Measurements from ENCODE around the gene INTS11.

Gene INTS11

GRCh38 chr1:1332031-1332755, 7.7 kb upstream of the INTS11 start:
- TF ChIP-seq NFIC (IDR thresholded peaks at IDR 0.05) (no peak), YY1 (IDR thresholded peaks at IDR 0.05; ENCODE audit: low read depth) (no peak), REST (IDR thresholded peaks at IDR 0.05; ENCODE audit: low read depth) (no peak), EP300 (IDR thresholded peaks at IDR 0.05; ENCODE audit: borderline replicate concordance) (no peak), EGR1 (IDR thresholded peaks at IDR 0.05) (no peak), MAX (IDR thresholded peaks at IDR 0.05) (no peak), CREB1 (IDR thresholded peaks at IDR 0.05; ENCODE audit: low read depth) (no peak)

GRCh38 chr1:1331068-1331965, 6.9 kb upstream of the INTS11 start, which contains the start of gene TAS1R3:
TAS1R3 (plus strand) TSS chr1:1331280; CDS start chr1:1331346, 66 bp downstream.
- no peak for TF ChIP-seq CEBPB (IDR thresholded peaks at IDR 0.05)
- no peak for TF ChIP-seq CREB1 (IDR thresholded peaks at IDR 0.05; ENCODE audit: low read depth)
- no peak for TF ChIP-seq FOXM1 (IDR thresholded peaks at IDR 0.05; ENCODE audit: borderline replicate concordance, low read depth)
- TF ChIP-seq RAD21 (IDR thresholded peaks at IDR 0.05; ENCODE audit: low read depth), result no peak
- no peak for TF ChIP-seq TCF12 (IDR thresholded peaks at IDR 0.05; ENCODE audit: low read depth)
- TF ChIP-seq TEAD4 (IDR thresholded peaks at IDR 0.05), result no peak
- TF ChIP-seq USF1 (IDR thresholded peaks at IDR 0.05), result no peak
- no peak for TF ChIP-seq EGR1 (IDR thresholded peaks at IDR 0.05)
- TF ChIP-seq YY1 (IDR thresholded peaks at IDR 0.05; ENCODE audit: low read depth), result no peak
- no peak for TF ChIP-seq TAF1 (IDR thresholded peaks at IDR 0.05; ENCODE audit: low read depth)
- no peak for TF ChIP-seq MAX (IDR thresholded peaks at IDR 0.05)
- TF ChIP-seq REST (IDR thresholded peaks at IDR 0.05; ENCODE audit: low read depth), result no peak
- TF ChIP-seq EP300 (IDR thresholded peaks at IDR 0.05; ENCODE audit: borderline replicate concordance), result no peak
- no peak for TF ChIP-seq NFIC (IDR thresholded peaks at IDR 0.05)
- TF ChIP-seq ZBTB7A (IDR thresholded peaks at IDR 0.05; ENCODE audit: low read depth), result no peak

- TF ChIP-seq CREB1 (IDR thresholded peaks at IDR 0.05; ENCODE audit: low read depth) (no peak), TCF12 (IDR thresholded peaks at IDR 0.05; ENCODE audit: low read depth) (0 out of 2 replicates have a peak, but pooled peaks have one; percentile 10), MAX (IDR thresholded peaks at IDR 0.05) (no peak), NFIC (IDR thresholded peaks at IDR 0.05) (no peak)
Measured at GRCh38 chr1:1330366-1331067, 6.1 kb upstream of the INTS11 start.

GRCh38 chr1:1329304-1330210, 5.1 kb upstream of the INTS11 start:
- TF ChIP-seq MAX (IDR thresholded peaks at IDR 0.05), result no peak
- TF ChIP-seq FOXM1 (IDR thresholded peaks at IDR 0.05; ENCODE audit: borderline replicate concordance, low read depth), result no peak
- no peak for TF ChIP-seq TAF1 (IDR thresholded peaks at IDR 0.05; ENCODE audit: low read depth)
- TF ChIP-seq YY1 (IDR thresholded peaks at IDR 0.05; ENCODE audit: low read depth), result no peak
- no peak for TF ChIP-seq EGR1 (IDR thresholded peaks at IDR 0.05)
- TF ChIP-seq RAD21 (IDR thresholded peaks at IDR 0.05; ENCODE audit: low read depth), result no peak
- no peak for TF ChIP-seq ZBTB7A (IDR thresholded peaks at IDR 0.05; ENCODE audit: low read depth)
- TF ChIP-seq REST (IDR thresholded peaks at IDR 0.05; ENCODE audit: low read depth), result no peak
- no peak for TF ChIP-seq USF1 (IDR thresholded peaks at IDR 0.05)
